Fibroblast of mammary gland (primary cell): ENCODE data around the gene SELENOO.

Source experiments
- DNase-seq: peaks from one replicate; pipeline ENCODE4 v3.0.0-alpha.2; 2010; ENCODE audit warnings: low read depth
- H3K4me3 ChIP-seq: 2 replicates; pipeline ENCODE4 v1.5.1; 2011; ENCODE audit warnings: low read depth, mild to moderate bottlenecking, low read length, moderate library complexity; ENCODE audit not compliant: control insufficient read depth
- TF ChIP-seq, protein P1 (sequence below): conservative IDR thresholded peaks from 2 replicates; pipeline ENCODE4 v1.5.1; 2011; ENCODE audit warnings: low read depth, low read length, inconsistent platforms; ENCODE audit not compliant: control insufficient read depth, insufficient read depth

SELENOO gene

DNA sequence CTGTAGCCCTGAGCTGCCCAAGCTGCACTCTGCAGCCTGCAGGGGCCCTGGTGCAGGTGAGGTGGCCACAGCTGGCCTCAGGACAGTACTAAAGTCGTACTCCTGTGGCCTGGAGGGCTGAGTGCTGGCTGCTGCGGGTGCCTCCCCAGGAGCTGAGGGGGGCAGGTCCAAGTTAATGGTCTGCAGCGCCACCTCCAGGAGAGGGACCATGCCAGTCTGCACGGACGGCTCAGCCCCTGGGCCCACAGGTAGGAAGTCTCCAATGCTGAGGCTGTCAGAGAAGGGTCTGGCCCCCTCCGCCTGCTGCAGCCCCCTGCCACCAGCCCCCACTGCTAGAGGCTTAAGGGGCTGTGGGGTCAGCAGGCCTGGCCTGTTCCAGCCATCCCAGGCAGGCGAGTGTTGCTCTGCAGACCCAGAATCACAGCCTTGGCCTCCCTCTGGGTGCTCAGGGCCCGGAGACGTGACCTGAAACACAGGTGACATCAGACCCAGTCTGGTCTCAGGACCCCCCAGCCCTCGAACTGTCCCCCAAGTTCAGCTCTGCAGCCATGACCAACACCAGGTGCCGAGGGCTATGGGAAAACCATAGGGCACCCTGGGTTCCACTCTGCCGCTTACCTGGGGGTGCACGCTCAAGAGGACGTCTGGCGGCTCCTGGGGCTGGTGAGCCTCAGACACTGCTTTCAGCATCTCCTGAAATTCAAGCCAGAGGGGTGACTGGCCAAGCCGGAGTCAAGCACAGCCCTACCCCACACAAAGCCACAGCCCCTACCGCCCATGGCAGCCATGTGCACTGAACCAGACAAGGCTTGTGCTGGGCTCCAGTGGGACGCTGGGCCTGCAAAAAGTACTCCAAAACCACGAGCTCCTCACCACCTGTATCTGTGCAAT, 20.8 kb downstream of the SELENOO start:
- no peak for DNase-seq
- TF ChIP-seq, protein P1, sequence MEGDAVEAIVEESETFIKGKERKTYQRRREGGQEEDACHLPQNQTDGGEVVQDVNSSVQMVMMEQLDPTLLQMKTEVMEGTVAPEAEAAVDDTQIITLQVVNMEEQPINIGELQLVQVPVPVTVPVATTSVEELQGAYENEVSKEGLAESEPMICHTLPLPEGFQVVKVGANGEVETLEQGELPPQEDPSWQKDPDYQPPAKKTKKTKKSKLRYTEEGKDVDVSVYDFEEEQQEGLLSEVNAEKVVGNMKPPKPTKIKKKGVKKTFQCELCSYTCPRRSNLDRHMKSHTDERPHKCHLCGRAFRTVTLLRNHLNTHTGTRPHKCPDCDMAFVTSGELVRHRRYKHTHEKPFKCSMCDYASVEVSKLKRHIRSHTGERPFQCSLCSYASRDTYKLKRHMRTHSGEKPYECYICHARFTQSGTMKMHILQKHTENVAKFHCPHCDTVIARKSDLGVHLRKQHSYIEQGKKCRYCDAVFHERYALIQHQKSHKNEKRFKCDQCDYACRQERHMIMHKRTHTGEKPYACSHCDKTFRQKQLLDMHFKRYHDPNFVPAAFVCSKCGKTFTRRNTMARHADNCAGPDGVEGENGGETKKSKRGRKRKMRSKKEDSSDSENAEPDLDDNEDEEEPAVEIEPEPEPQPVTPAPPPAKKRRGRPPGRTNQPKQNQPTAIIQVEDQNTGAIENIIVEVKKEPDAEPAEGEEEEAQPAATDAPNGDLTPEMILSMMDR: no peak
- H3K4me3 ChIP-seq: no peak overlapping the region

DNA sequence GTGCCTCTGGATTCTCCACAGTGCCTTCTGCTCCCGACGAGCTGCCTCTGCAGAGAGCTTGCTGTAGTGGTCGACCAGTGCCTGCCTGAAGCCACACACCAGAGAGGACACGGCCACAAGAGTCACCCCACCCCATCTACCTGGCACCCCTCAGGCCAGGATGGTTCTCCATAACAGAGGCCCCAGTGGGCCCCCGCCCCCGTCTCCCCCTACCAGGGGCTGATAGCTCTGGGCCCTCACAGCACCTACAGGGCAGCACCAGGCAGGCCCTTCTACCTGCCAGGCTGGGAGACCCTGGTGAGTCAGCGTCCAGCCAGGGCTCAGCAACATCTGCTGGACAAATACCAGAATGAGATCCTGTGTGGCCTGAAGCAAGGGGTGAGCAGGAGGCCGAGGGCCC, 21.7 kb downstream of the SELENOO start:
- no peak overlapping the region for H3K4me3 ChIP-seq
- no peak for DNase-seq
- TF ChIP-seq, protein P1: no peak

DNA sequence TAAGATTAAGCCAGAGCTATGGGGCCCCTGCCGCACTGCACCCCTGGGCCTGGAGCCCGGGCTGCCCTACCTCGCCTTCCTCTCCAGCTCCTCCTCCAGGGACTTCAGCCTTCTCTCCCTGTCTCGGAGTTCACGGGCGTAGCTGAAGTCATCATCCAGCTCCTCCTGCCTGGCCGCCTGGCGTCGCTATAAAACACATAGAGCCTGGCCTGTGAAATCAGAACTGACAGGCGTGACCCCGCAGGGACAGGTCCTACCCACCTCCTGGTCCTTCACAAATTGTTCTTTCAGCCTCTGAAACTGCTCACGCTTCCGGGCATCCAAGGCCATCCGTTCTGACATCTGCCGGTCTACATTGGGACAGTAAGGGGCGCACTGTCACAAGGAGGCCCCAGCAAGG, 23.3 kb downstream of the SELENOO start:
- DNase-seq: no peak
- TF ChIP-seq, protein P1: no peak
- no peak overlapping the region for H3K4me3 ChIP-seq

DNA sequence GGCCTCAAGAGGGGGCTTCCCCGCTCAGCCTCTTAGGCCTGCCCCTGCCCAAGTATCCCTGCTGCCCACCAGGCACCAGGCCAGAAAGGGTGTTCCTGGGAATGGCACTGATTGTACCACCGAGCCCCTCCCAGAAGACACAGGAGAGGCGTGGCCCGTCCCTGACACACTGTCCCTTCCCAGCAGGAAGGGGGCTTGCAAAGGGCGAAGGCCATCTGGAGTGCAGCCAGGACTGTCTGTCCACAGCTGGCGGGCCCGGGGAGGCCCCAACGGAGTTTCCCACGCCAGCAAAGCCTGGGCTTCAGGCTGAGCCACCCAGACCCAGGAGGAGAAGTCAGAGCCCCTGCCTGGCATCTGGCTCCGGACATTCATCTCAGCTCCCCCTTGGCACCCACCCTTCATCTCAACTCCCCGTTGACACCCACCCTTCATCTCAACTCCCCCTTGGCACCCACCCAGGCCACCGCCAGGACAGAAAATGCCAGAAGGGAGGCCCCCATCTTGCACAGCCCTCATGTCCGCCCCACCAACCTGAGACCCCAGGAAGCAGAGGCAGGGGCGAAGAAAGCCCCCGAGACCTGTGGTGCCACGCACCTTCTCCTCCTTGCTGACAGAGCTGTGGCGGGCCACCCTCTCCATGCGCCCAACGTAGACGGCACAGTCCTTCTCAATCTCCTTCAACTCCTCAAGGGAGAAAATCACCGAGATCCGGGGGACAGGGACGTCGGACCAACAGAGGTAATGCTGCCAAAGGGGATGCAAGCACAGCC, 24.6 kb downstream of the SELENOO start:
- DNase-seq: no peak
- TF ChIP-seq, protein P1: no peak
- no peak overlapping the region for H3K4me3 ChIP-seq

DNA sequence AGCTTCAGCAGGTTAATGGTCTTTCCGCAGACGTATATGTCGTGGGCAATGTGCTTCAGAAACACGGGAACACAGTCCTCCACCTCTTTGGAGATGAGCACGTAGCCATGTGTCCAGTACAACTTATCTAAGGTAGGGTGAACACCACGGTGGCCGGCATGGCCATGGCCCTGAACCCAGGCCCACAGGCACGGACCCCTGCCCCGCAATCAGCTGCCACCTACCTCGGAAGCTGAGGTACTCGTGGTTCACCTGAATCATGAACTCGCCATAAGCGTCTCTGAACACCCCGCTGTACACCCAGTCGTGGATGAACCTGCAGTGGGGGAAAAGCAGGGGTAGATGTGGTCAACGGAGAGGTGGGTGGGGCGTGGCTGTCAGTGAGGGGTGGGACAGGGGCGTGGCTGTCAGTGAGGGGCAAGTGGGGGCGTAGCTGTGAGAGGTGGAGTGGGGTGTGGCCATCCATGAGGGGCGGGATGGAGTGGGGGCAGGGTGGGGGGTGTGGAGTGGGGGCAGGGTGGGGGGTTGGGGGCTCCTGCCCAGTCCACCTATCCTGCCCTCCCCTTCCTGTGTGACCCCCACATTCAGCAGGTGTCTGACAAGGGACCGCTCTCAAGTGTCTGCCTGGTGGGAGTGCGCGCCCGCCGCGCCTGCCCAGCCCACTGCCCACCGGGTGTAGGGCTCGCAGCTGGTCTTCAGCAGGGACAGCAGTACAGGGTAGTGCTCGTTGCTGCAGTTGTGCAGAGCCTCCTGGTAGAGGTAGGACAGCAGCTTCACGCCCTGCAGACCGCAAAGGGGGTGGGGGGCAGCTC, 25.5 kb downstream of the SELENOO start:
- no peak for DNase-seq
- TF ChIP-seq, protein P1: no peak
- H3K4me3 ChIP-seq: no peak overlapping the region

DNA sequence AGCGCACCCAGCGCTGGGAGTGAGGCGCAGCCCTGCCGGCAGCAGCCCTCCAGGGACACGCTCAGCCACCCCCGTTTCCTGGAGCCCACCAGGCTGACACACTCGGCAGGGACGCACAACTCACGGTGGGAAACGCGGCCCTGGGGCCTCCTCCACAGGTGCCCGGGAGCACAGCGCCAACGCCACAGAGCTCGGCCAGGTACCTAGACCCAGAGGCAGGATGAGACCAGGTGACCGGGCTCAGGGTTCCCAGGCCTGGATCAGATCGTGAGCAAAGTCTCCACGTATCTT, 26.0 kb downstream of the SELENOO start:
- TF ChIP-seq, protein P1: no peak
- DNase-seq: no peak
- H3K4me3 ChIP-seq: no peak overlapping the region
